Lung (tissue), 12 donors: Measurements from ENCODE around the gene SOAT1. TPM values are rescaled to one million over a fixed set of nuclear protein-coding genes. Genes with fewer than 3 reads are reported as not detected.

Experiments used
- ATAC-seq: fragments of 200-7000 bp; cut with Tn5 transposase; one replicate; pipeline ENCODE4 v1.9.1; 2020; ENCODE audit warnings: moderate number of reproducible peaks; ENCODE audit not compliant: insufficient read depth, low FRiP score
- DNase-seq, 3 donors: peaks; one replicate each; pipeline ENCODE4 v3.0.0-alpha.2; 2013 to 2017
- H3K27ac ChIP-seq, 2 donors: one replicate each; pipeline ENCODE4 v1.5.1; 2013; ENCODE audit warnings: mild to moderate bottlenecking in 2 of 2, moderate library complexity in 2 of 2, control low read depth in 1 of 2, inconsistent platforms in 1 of 2, low read depth in 1 of 2, low read length in 1 of 2
- H3K27me3 ChIP-seq, 3 donors: one replicate each; pipeline ENCODE4 v1.5.1; 2013; ENCODE audit warnings: low read length in 2 of 3; ENCODE audit not compliant: control insufficient read depth in 3 of 3, insufficient read depth in 3 of 3
- H3K36me3 ChIP-seq, 4 donors: one replicate each; pipeline ENCODE4 v1.5.1; 2013; ENCODE audit warnings: low read length in 4 of 4, mild to moderate bottlenecking in 1 of 4, moderate library complexity in 1 of 4; ENCODE audit not compliant: control insufficient read depth in 4 of 4, insufficient read depth in 4 of 4
- H3K4me1 ChIP-seq, 5 donors: one replicate each; pipeline ENCODE4 v1.5.1; 2013; ENCODE audit warnings: low read length in 5 of 5, mild to moderate bottlenecking in 2 of 5, moderate library complexity in 1 of 5; ENCODE audit not compliant: control insufficient read depth in 5 of 5, insufficient read depth in 5 of 5
- H3K4me3 ChIP-seq: one replicate; pipeline ENCODE4 v1.5.1; 2013; ENCODE audit warnings: mild to moderate bottlenecking, control low read depth, moderate library complexity
- H3K9ac ChIP-seq, 2 donors: one replicate each; pipeline ENCODE4 v1.5.1; 2013; ENCODE audit warnings: low read length in 2 of 2, control low read depth in 1 of 2; ENCODE audit not compliant: insufficient read depth in 1 of 2
- H3K9me3 ChIP-seq, 4 donors: one replicate each; pipeline ENCODE4 v1.5.1; 2013; ENCODE audit warnings: low read length in 3 of 4, mild to moderate bottlenecking in 1 of 4, moderate library complexity in 1 of 4; ENCODE audit not compliant: control insufficient read depth in 4 of 4, insufficient read depth in 3 of 4
- WGBS, 2 donors: extraction: QIAGEN DNeasy Blood & Tissue Kit; methylation state at CpG; one replicate each; pipeline ENCODE4 v1.1.7; 2013; 5-methylcytosine and 5-hydroxymethylcytosine counted together
- polyA plus RNA-seq, 2 donors: library from polyadenylated mRNA; stranded (reverse); fragments of 200-250 nt; gene quantifications; one replicate each; pipeline ENCODE4 v1.2.1, GENCODE V29; 2013
- total RNA-seq, 2 donors: library from RNA; depleted of rRNA in 1 of 2; stranded (reverse); fragments of >200 nt in 1 of 2; gene quantifications; one replicate each; pipeline ENCODE4 v1.2.1, GENCODE V29; 2014 to 2021
- TF ChIP-seq, protein P1 (sequence below): IDR thresholded peaks from 2 replicates; pipeline ENCODE4 v1.5.1; 2012; ENCODE audit warnings: mild to moderate bottlenecking; ENCODE audit errors: control extremely low read depth, extremely low read depth
- donor health status: control.
- donor health status: control.
- donor health status: Bipolar disorder and iron deficiency.
- donor health status: healthy.
- donor health status: DM: yes; HTN: yes; CAD: no.

SOAT1 gene
- total and polyA plus RNA-seq, 4 donors = 10.5 to 76.0 (median 33.8) TPM

DNA sequence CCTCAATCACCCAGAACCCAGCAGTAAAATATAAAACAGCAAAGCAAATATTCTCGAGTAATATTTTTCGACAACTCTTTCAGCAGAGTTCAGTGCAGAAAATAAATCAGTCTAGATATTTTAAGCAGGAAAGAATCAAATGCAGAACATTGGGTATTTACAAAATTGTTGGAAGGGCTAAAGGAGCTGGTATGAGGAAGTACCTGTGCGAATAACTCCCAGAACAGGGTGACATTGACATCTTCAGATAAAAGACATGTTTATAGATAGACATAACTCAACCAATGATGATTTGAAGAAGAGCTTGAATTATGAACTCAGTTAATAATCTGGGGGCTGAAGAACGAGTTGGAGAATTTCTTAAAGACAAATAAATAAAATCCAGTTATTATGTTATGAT, 78.6 kb downstream of the SOAT1 start:
- H3K36me3 ChIP-seq = no peaks in the 10 kb centered on the region

DNA sequence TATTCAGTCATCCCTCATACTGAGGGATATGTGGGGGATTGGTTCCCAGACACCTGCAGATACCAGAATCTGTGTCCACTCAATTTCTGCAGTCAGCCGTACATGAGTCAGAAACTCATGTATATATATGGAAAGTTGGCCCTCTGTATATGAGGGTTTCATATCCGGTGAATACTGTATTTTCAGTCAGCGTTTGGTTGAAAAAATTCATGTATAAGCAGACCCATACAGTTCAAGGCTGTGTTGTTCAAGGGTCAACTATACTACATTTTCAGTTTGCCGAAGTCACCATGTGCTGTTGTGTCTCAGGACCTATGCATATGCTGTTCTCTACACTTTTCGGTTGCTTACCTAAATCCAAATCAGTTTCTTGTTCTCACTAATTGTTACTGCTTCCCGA, 82.6 kb downstream of the SOAT1 start:
- TF ChIP-seq, protein P1, sequence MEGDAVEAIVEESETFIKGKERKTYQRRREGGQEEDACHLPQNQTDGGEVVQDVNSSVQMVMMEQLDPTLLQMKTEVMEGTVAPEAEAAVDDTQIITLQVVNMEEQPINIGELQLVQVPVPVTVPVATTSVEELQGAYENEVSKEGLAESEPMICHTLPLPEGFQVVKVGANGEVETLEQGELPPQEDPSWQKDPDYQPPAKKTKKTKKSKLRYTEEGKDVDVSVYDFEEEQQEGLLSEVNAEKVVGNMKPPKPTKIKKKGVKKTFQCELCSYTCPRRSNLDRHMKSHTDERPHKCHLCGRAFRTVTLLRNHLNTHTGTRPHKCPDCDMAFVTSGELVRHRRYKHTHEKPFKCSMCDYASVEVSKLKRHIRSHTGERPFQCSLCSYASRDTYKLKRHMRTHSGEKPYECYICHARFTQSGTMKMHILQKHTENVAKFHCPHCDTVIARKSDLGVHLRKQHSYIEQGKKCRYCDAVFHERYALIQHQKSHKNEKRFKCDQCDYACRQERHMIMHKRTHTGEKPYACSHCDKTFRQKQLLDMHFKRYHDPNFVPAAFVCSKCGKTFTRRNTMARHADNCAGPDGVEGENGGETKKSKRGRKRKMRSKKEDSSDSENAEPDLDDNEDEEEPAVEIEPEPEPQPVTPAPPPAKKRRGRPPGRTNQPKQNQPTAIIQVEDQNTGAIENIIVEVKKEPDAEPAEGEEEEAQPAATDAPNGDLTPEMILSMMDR = no peak
- ATAC-seq = no peak
- no peaks in the 10 kb centered on the region for H3K9me3 ChIP-seq
- H3K4me1 ChIP-seq = no peaks in the 10 kb centered on the region
- H3K27me3 ChIP-seq = no peaks in the 10 kb centered on the region
- H3K9ac ChIP-seq = no peak overlapping the region
- whole genome bisulfite sequencing, 2 donors = 93 to 95% methylated on average over 6 of the region's 6 CpGs
- H3K27ac ChIP-seq = no peak overlapping the region
- H3K36me3 ChIP-seq = no peaks in the 10 kb centered on the region
- H3K4me3 ChIP-seq = no peak overlapping the region
- DNase-seq = no peak

More for the DNA sequence above, 78.6 kb downstream of the SOAT1 start:
- TF ChIP-seq, protein P1 = no peak
- ATAC-seq (no peak), DNase-seq (no peak)
- Histone ChIP-seq H3K9me3 (no peaks in the 10 kb centered on the region), H3K4me3 (no peak overlapping the region), H3K9ac (no peak overlapping the region), H3K4me1 (no peaks in the 10 kb centered on the region), H3K27ac (no peak overlapping the region), H3K27me3 (no peaks in the 10 kb centered on the region)
- WGBS, 2 donors = 55 to 89% methylated on average over 4 of the region's 4 CpGs

DNA sequence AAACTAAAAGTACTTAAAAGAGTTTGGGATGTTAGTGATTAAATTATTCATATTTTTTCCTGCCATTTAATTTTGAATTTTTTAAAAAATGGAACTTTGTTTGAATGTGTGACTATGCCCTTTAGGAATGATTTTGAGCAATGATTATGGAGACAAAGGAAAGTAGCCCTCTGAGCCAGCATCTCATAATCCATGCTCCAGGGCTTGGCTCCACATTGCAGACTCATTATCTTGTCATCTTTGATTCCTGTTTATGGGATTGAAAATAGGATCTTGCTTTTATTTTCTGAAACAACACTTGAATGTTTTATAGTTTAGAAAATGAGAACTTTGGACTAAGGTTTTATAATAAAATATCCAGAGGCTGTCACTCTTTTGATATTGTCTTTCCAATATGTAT, 86.7 kb downstream of the SOAT1 start:
- ATAC-seq (no peak), DNase-seq (no peak)
- no peak overlapping the region for H3K9ac ChIP-seq
- no peaks in the 10 kb centered on the region for H3K27me3 ChIP-seq
- H3K27ac ChIP-seq = no peak overlapping the region
- TF ChIP-seq, protein P1 = no peak
- no peaks in the 10 kb centered on the region for H3K9me3 ChIP-seq
- no peaks in the 10 kb centered on the region for H3K4me1 ChIP-seq
- H3K36me3 ChIP-seq = no peaks in the 10 kb centered on the region
- H3K4me3 ChIP-seq = no peak overlapping the region

DNA sequence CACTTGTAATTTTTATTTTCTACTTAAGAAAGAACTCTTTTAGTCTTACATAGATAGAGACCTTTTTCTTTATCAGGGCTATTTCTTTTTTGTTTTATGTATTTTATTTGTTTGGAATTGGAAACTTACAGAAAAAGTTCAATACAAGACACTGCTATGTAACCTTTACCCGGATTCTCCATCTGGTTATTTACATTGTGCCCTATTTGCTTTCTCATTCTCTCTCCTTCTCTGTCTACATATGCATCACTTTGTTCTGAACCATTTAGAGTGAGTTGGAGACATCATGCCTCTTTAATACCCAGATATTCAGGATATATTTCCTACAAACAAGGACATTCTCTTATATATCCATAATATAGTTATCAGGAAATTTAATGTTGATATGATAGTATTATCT, 90.4 kb downstream of the SOAT1 start:
- no peaks in the 10 kb centered on the region for H3K27me3 ChIP-seq
- no peak overlapping the region for H3K27ac ChIP-seq
- ATAC-seq = no peak
- TF ChIP-seq, protein P1 = no peak
- WGBS, 2 donors = 80 to 87% methylated on average over 1 of the region's 1 CpG
- H3K9ac ChIP-seq = no peak overlapping the region
- no peaks in the 10 kb centered on the region for H3K9me3 ChIP-seq
- DNase-seq = no peak
- no peaks in the 10 kb centered on the region for H3K36me3 ChIP-seq
- no peak overlapping the region for H3K4me3 ChIP-seq
- no peaks in the 10 kb centered on the region for H3K4me1 ChIP-seq
